PFSK-1 (cell line): ENCODE data around the gene MSI2.

ENCODE experiments used
- FOXP2 ChIP-seq: optimal IDR thresholded peaks from 2 replicates; pipeline ENCODE3; 2011; ENCODE audit warnings: borderline replicate concordance, control low read depth, inconsistent platforms; ENCODE audit not compliant: insufficient read depth; ENCODE audit errors: extremely low read length, extremely low read depth
- POLR2AphosphoS5 ChIP-seq: IDR thresholded peaks from 2 replicates; pipeline ENCODE4 v1.6.1; 2012; ENCODE audit warnings: low read depth, mild to moderate bottlenecking, control low read depth, low read length, moderate library complexity
- REST ChIP-seq, 2 experiments: IDR thresholded peaks; 2 replicates each; pipeline versions ENCODE4 v1.6.1 to v1.8.0; 2011 to 2012; ENCODE audit warnings: low read depth in 2 of 2, low read length in 2 of 2, control low read depth in 1 of 2, inconsistent platforms in 1 of 2, mild to moderate bottlenecking in 1 of 2, moderate library complexity in 1 of 2; ENCODE audit not compliant: insufficient read depth in 1 of 2
- SIN3A ChIP-seq: IDR thresholded peaks from 2 replicates; pipeline ENCODE4 v1.6.1; 2012; ENCODE audit warnings: mild to moderate bottlenecking, low read length, moderate library complexity, borderline replicate concordance; ENCODE audit not compliant: insufficient read depth
- TAF1 ChIP-seq: IDR thresholded peaks from 2 replicates; pipeline ENCODE4 v1.6.1; 2012; ENCODE audit warnings: low read length, control low read depth, borderline replicate concordance; ENCODE audit not compliant: insufficient read depth

Gene MSI2

GRCh38 chr17:57362797-57363556, 106.7 kb downstream of the MSI2 start:
- TF ChIP-seq SIN3A = no peak
- no peak for TF ChIP-seq POLR2AphosphoS5
- TF ChIP-seq TAF1 = no peak
- no peak for TF ChIP-seq REST (IDR thresholded peaks at IDR 0.05; ENCODE audit: insufficient read depth in 1 of 2, low read depth in 2 of 2, low read length in 2 of 2)
- TF ChIP-seq FOXP2 = no peak

GRCh38 chr17:57363580-57363979, 107.3 kb downstream of the MSI2 start:
- TF ChIP-seq TAF1 = no peak
- no peak for TF ChIP-seq REST (IDR thresholded peaks at IDR 0.05; ENCODE audit: insufficient read depth in 1 of 2, low read depth in 2 of 2, low read length in 2 of 2)
- TF ChIP-seq SIN3A = no peak
- TF ChIP-seq POLR2AphosphoS5 = no peak
- TF ChIP-seq FOXP2 = no peak

- TF ChIP-seq TAF1 = no peak
- TF ChIP-seq SIN3A = no peak
- TF ChIP-seq REST (IDR thresholded peaks at IDR 0.05; ENCODE audit: insufficient read depth in 1 of 2, low read depth in 2 of 2, low read length in 2 of 2) = no peak
- no peak for TF ChIP-seq FOXP2
These were observed 107.8 kb downstream of the MSI2 start for GRCh38 chr17:57363998-57364643.

- TF ChIP-seq TAF1 (no peak), FOXP2 (no peak), POLR2AphosphoS5 (no peak), REST (IDR thresholded peaks at IDR 0.05; ENCODE audit: insufficient read depth in 1 of 2, low read depth in 2 of 2, low read length in 2 of 2) (no peak), SIN3A (no peak)
These were observed 109.1 kb downstream of the MSI2 start for GRCh38 chr17:57365420-57365819.
